ENCODE data around the gene SYNJ2. TPM values are rescaled to one million over a fixed set of nuclear protein-coding genes. Genes with fewer than 3 reads are reported as not detected.

Gene SYNJ2
- total RNA-seq, 4 donors from 2014 or later: 2.2 to 7.9 (median 3.1) TPM

- TF ChIP-seq CTCF (IDR thresholded peaks at IDR 0.05; ENCODE audit: low read depth): no peak
These were observed 18.9 kb upstream of the SYNJ2 start for GRCh38 chr6:157962601-157963302.

GRCh38 chr6:157964100-157964499 is 17.6 kb upstream of the SYNJ2 start:
- TF ChIP-seq CTCF (IDR thresholded peaks at IDR 0.05; ENCODE audit: low read depth): no peak

- TF ChIP-seq CTCF (IDR thresholded peaks at IDR 0.05; ENCODE audit: low read depth): no peak
These were observed 16.3 kb upstream of the SYNJ2 start for GRCh38 chr6:157965387-157965786.

GRCh38 chr6:157966589-157966977 is 15.1 kb upstream of the SYNJ2 start:
- TF ChIP-seq CTCF (IDR thresholded peaks at IDR 0.05; ENCODE audit: low read depth): no peak

- no peak for TF ChIP-seq CTCF (IDR thresholded peaks at IDR 0.05; ENCODE audit: low read depth)
These were observed 14.6 kb upstream of the SYNJ2 start for GRCh38 chr6:157967020-157967419.

GRCh38 chr6:157967486-157967885 is 14.2 kb upstream of the SYNJ2 start:
- TF ChIP-seq CTCF (IDR thresholded peaks at IDR 0.05; ENCODE audit: low read depth): no peak

GRCh38 chr6:157974341-157974894 is 7.2 kb upstream of the SYNJ2 start:
- no peak for TF ChIP-seq CTCF (IDR thresholded peaks at IDR 0.05; ENCODE audit: low read depth)
